Measurements from ENCODE around the gene RAP1GAP2.

DNA sequence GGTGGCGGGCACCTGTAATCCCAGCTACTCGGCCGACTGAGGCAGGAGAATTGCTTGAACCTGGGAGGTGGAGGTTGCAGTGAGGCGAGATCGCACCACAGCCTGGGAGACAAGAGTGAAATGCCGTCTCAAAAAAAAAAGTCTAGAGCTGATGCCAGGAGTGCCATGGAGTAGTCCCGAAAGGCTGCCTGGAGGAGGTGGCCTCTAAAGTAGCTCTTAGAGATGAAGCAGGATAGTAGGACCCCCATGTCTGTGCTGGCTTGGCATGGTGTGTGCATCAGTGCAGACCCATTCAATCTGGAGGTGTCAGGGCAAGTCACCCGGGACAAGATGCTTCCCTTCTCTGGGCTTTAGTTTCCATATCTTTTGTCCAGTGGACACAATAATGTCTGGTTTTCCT, 6.3 kb downstream of the RAP1GAP2 start:
- TF ChIP-seq CTCF (IDR thresholded peaks at IDR 0.05), result no peak
- no peak for TF ChIP-seq POLR2A (IDR thresholded peaks at IDR 0.05)
